Heart right ventricle (tissue), 16 donors: ENCODE data around the gene PFDN6. TPM values are rescaled to one million over a fixed set of nuclear protein-coding genes. Genes with fewer than 3 reads are reported as not detected.

Source experiments
- ATAC-seq, 8 donors: fragments of 200-7000 bp; cut with Tn5 transposase; one replicate each; pipeline ENCODE4 v1.9.1; 2020; ENCODE audit warnings: mild to moderate bottlenecking in 8 of 8, moderate library complexity in 8 of 8, moderate number of reproducible peaks in 1 of 8
- DNase-seq, 2 donors: peaks; one replicate each; pipeline ENCODE4 v3.0.0-alpha.2; 2020
- H3K27ac ChIP-seq, 10 donors: fragments of 200-600 bp; sonication (generic) in 2 of 10; one replicate each; pipeline versions ENCODE4 v1.5.0 to v1.8.0; 2020 to 2022; ENCODE audit warnings: mild to moderate bottlenecking in 3 of 10
- H3K27me3 ChIP-seq, 7 donors: fragments of 200-600 bp; one replicate each; pipeline ENCODE4 v1.8.0; 2021 to 2022; ENCODE audit warnings: mild to moderate bottlenecking in 2 of 7
- H3K36me3 ChIP-seq, 9 donors: fragments of 200-600 bp; sonication (generic) in 1 of 9; one replicate each; pipeline versions ENCODE4 v1.5.0 to v1.8.0; 2020 to 2022; ENCODE audit warnings: mild to moderate bottlenecking in 2 of 9
- H3K4me1 ChIP-seq, 9 donors: fragments of 200-600 bp; sonication (generic) in 1 of 9; one replicate each; pipeline versions ENCODE4 v1.5.0 to v1.8.0; 2020 to 2022; ENCODE audit warnings: mild to moderate bottlenecking in 4 of 9
- H3K4me3 ChIP-seq, 10 donors: fragments of 200-600 bp; sonication (generic) in 2 of 10; one replicate each; pipeline versions ENCODE4 v1.5.0 to v1.8.0; 2020 to 2022; ENCODE audit warnings: mild to moderate bottlenecking in 7 of 10, moderate library complexity in 2 of 10
- H3K9me3 ChIP-seq, 11 donors: fragments of 200-600 bp in 10 of 11; sonication (generic) in 2 of 11; one replicate each; pipeline versions ENCODE4 v1.5.0 to v1.8.0; 2013 to 2022; ENCODE audit warnings: mild to moderate bottlenecking in 2 of 11, control low read depth in 1 of 11, moderate library complexity in 1 of 11
- WGBS, 2 donors: extraction: QIAGEN DNeasy Blood & Tissue Kit; methylation state at CpG; one replicate each; pipeline ENCODE4 v1.1.7; 2013; ENCODE audit warnings: inconsistent platforms in 1 of 2; 5-methylcytosine and 5-hydroxymethylcytosine counted together
- intact Hi-C, 10 donors: fragments of 100-400 bp; cut with DNase I; formaldehyde crosslinking; loops; one replicate each; pipeline versions ENCODE4 v1.11.1 to v1.14.2; 2022
- polyA plus RNA-seq, 2 donors: library from polyadenylated mRNA; stranded (reverse); fragments of 200-250 nt; gene quantifications; one replicate each; pipeline ENCODE4 v1.2.3, GENCODE V29; 2013
- total RNA-seq, 10 donors: library from RNA; stranded (reverse); fragmentation: NEBNext Ultra II Directional in 3 of 10; extraction: Animal tissue kit (Norgen Biotek cat#: 25700) in 3 of 10; gene quantifications; one replicate each; pipeline versions ENCODE4 v1.2.1 to v1.2.4, GENCODE V29; 2021 to 2023
- TF ChIP-seq, protein P1 (sequence below), 9 donors: fragments of 200-600 bp; sonication (generic) in 2 of 9; IDR thresholded peaks; one replicate each; pipeline versions ENCODE4 v1.5.0 to v1.8.0; 2021 to 2022; ENCODE audit warnings: antibody characterized with exemption in 9 of 9, mild to moderate bottlenecking in 5 of 9, moderate library complexity in 1 of 9
- donor health status: Arrhythmogenic right ventricular cardiomyopathy.
- donor health status: ischemic (EF 13 %, LVEDD 7.1; RV severe dilation, severe dysfunction).
- donor health status: healthy with polysubstance abuse.
- donor health status: DM: no; HTN: yes; CAD: no.
- donor health status: DM: no; HTN: no; CAD: no.
- donor health status: ischemic (EF 25% LVEDD 6.9; RV normal size, moderate dysfunction).
- donor health status: ischemic (EF 25% LVEDD 5.7; RV mildly dilated, moderate dysfunction).
- donor health status: healthy.
- donor health status: DM: yes; HTN: yes; CAD: no.
- donor health status: Ischemic cardiomyopathy.
- donor health status: ischemic (EF 35%, LVEDD 5.7; RV mildly dilated, moderate dysfunction).
- donor health status: nonischemic (EF 11% LVEDD 7.7; RV severe dilation, severe dysfunction).
- donor health status: DM: yes; HTN: yes; CAD: no.
- donor health status: PGD.
- donor health status: ischemic (EF 29% LVEDD 5.4; RV normal size, mild dysfunction).
- donor health status: nonischemic (EF 23%, LVEDD 6.1; RV moderate dilation, normal function).

The PFDN6 gene
- total and polyA plus RNA-seq, 12 donors, result 31.7 to 448 (median 43.4) TPM

DNA sequence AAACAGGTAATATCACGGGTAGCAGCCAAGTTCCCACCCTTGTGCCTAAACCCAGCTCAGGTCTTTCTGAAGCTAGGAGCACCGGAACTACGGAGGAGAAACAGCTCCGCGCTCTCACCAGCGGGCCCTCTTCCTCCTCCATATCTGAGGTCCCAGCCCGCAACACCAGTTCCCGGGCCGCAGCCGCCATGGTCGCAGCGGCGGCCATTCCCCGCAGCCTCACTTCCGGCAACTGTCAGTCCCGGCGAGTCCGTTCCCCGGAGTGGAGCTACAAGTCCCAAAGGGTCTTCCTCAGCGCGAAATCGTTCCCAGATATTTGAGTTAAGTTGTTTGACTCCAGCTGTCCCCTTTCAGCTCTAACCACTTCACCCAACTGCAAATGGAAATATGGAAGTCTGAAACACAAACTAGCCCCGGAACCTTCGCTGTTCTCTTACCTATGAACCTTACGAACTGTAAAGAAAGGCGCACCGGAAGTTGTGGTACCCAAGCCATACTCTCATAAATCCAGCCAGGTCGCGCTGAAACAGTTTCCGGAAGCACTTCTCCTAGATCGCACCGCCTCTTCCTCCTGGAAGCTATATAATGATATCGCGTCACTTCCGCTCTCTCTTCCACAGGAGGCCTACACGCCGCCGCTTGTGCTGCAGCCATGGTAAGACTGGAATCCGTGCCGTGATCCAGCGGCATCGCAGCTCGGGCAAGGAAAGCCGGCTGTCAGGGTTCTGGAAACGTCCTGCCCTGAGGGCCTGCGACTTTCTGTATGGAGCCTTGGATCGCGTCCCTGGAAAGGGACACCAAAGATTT, 17.7 kb upstream of the PFDN6 start, which contains the start of the genes RPS18 and VPS52:
Gene RPS18 (plus strand): TSS at position 608 of the 807 bp plus-strand sequence. CDS start 45 bp downstream, at position 653.
Gene VPS52 (minus strand): TSS at position 409 of the 807 bp plus-strand sequence. CDS start 201 bp downstream, at position 208.
- TF ChIP-seq, protein P1, sequence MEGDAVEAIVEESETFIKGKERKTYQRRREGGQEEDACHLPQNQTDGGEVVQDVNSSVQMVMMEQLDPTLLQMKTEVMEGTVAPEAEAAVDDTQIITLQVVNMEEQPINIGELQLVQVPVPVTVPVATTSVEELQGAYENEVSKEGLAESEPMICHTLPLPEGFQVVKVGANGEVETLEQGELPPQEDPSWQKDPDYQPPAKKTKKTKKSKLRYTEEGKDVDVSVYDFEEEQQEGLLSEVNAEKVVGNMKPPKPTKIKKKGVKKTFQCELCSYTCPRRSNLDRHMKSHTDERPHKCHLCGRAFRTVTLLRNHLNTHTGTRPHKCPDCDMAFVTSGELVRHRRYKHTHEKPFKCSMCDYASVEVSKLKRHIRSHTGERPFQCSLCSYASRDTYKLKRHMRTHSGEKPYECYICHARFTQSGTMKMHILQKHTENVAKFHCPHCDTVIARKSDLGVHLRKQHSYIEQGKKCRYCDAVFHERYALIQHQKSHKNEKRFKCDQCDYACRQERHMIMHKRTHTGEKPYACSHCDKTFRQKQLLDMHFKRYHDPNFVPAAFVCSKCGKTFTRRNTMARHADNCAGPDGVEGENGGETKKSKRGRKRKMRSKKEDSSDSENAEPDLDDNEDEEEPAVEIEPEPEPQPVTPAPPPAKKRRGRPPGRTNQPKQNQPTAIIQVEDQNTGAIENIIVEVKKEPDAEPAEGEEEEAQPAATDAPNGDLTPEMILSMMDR (IDR thresholded peaks at IDR 0.05), result no peak
- intact Hi-C loops, result loop anchor here in 2 of 10 donors (1.0 to 2.0 kb wide), 2 partner anchors 28 to 45 kb away; partner anchors contain the start of gene ZBTB22 (in 1 of the 2)

GRCh38 chr6:33272275-33273128, 16.9 kb upstream of the PFDN6 start:
- peaks cover 10 to 65% (median 55%) of the 10 kb centered on the region in 9 donors for H3K4me1 ChIP-seq
- H3K9me3 ChIP-seq, result no peaks in the 10 kb centered on the region
- H3K27me3 ChIP-seq, result no peaks in the 10 kb centered on the region
- H3K36me3 ChIP-seq, result peaks cover 0 to 66% (median 36%) of the 10 kb centered on the region in 9 donors
- H3K4me3 ChIP-seq, result peak overlapping the region; percentile 70 to 88 (median 80)
- H3K27ac ChIP-seq, result peak overlapping the region in 9 of 10 donors; percentile 75 to 98 (median 93)
- 10 to 13% methylated on average over 22 of the region's 22 CpGs for WGBS, 2 donors
- TF ChIP-seq, protein P1 (IDR thresholded peaks at IDR 0.05), result no peak
- ATAC-seq (peak; percentile 1 to 31 (median 16)), DNase-seq (no peak)
- intact Hi-C loops, result loop anchor here in 1 of 10 donors (2.0 kb wide), 1 partner anchor 44 kb away; the partner anchor contains the start of gene ZBTB22

More for the DNA sequence above, 17.7 kb upstream of the PFDN6 start, which contains the start of the genes RPS18 and VPS52:
- H3K4me3 ChIP-seq, result peak within 1 kb of the TSS; percentile 70 to 88 (median 80)
- DNase-seq (peak; percentile 83 to 96), ATAC-seq (peak; percentile 94 to 98 (median 98))
- 0 to 1% methylated on average over 48 of the region's 48 CpGs for WGBS, 2 donors
- H3K27ac ChIP-seq, result peak within 1 kb of the TSS; percentile 87 to 98 (median 93)
- peaks cover 0 to 74% (median 44%) of the 10 kb centered on the region in 9 donors for H3K36me3 ChIP-seq
- peaks cover 10 to 62% (median 53%) of the 10 kb centered on the region in 9 donors for H3K4me1 ChIP-seq
- no peaks in the 10 kb centered on the region for H3K9me3 ChIP-seq
- no peaks in the 10 kb centered on the region for H3K27me3 ChIP-seq

DNA sequence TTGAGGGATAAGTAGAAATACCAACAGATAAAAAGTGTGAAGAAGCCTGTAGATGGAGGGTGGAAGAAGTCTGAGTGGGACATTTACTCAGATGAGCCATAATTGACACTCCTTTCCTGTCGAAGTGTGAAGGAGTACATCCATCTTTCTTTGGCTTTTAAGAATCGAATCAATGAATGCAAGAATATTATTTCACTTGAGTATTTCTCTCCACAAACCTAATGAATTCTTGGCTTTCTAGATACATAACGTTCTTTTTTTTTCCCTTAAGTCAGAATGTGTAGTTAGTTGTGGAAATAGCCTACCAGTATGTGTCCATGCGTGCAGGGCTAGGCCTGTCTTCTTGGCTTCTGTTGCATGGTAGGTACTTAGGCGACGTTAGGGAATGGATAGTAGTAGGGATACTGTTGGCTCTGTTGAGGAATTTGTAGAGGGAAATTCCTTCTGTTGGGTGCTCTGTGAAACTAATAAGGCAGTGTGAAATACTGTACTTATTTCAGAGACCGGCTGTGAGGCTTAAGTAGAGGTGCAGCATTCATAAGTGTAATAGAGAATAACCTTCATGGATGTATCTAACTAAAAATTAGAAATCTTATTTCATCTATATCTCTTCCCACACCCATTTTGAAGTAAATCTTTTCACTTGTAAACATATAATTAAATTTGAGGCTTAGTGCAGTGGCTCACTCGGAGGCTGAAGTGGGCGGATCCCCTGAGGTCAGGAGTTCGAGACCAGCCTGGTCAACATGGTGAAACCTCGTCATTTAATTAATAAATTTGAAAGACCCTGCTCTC, 16.1 kb upstream of the PFDN6 start:
- intact Hi-C loops, result loop anchor here in 1 of 10 donors (2.0 kb wide), 1 partner anchor 43 kb away; the partner anchor contains the start of gene ZBTB22
- H3K27ac ChIP-seq, result peak overlapping the region in 5 of 10 donors; percentile 15 to 97 (median 93)
- H3K36me3 ChIP-seq, result peaks cover 0 to 60% (median 28%) of the 10 kb centered on the region in 9 donors
- TF ChIP-seq, protein P1 (IDR thresholded peaks at IDR 0.05), result no peak
- peak overlapping the region in 9 of 10 donors; percentile 70 to 88 (median 81) for H3K4me3 ChIP-seq
- H3K9me3 ChIP-seq, result no peaks in the 10 kb centered on the region
- peaks cover 10 to 73% (median 63%) of the 10 kb centered on the region in 9 donors for H3K4me1 ChIP-seq
- H3K27me3 ChIP-seq, result no peaks in the 10 kb centered on the region
- ATAC-seq (no peak), DNase-seq (no peak)
- 66 to 67% methylated on average over 11 of the region's 11 CpGs for WGBS, 2 donors
